H9 (cell line): Measurements from ENCODE around the gene KIAA1328. TPM values are rescaled to one million over a fixed set of nuclear protein-coding genes. Genes with fewer than 3 reads are reported as not detected.

ENCODE experiments used
- DNase-seq: peaks from one replicate; pipeline ENCODE4 v3.0.0-alpha.2; 2017
- H2AFZ ChIP-seq: one replicate; pipeline ENCODE4 v1.6.1; 2013; ENCODE audit warnings: mild to moderate bottlenecking, low read length, control low read depth, moderate library complexity
- H2AK5ac ChIP-seq: 2 replicates; pipeline ENCODE4 v1.6.1; 2013; ENCODE audit warnings: low read length, control low read depth, mixed read lengths; ENCODE audit not compliant: insufficient read length
- H2BK120ac ChIP-seq: one replicate; pipeline ENCODE4 v1.6.1; 2013; ENCODE audit warnings: low read depth, mild to moderate bottlenecking, low read length, control low read depth, inconsistent platforms; ENCODE audit not compliant: poor library complexity, severe bottlenecking
- H2BK12ac ChIP-seq: 2 replicates; pipeline ENCODE4 v1.6.1; 2013; ENCODE audit warnings: low read length, control low read depth, mixed read lengths, low read depth; ENCODE audit not compliant: insufficient read length
- H2BK15ac ChIP-seq: 2 replicates; pipeline ENCODE4 v1.6.1; 2013; ENCODE audit warnings: low read depth, low read length, control low read depth
- H2BK20ac ChIP-seq: one replicate; pipeline ENCODE4 v1.6.1; 2013; ENCODE audit warnings: low read depth, mild to moderate bottlenecking, low read length, control low read depth, inconsistent platforms; ENCODE audit not compliant: poor library complexity, severe bottlenecking
- H2BK5ac ChIP-seq: 2 replicates; pipeline ENCODE4 v1.6.1; 2013; ENCODE audit warnings: low read length, control low read depth, mixed read lengths; ENCODE audit not compliant: insufficient read length
- H3K14ac ChIP-seq: 2 replicates; pipeline ENCODE4 v1.6.1; 2013; ENCODE audit warnings: low read length, control low read depth; ENCODE audit not compliant: insufficient read depth
- H3K18ac ChIP-seq: 2 replicates; pipeline ENCODE4 v1.6.1; 2013; ENCODE audit warnings: low read depth, mild to moderate bottlenecking, mixed read lengths, low read length, control low read depth; ENCODE audit not compliant: insufficient read length
- H3K23ac ChIP-seq: 2 replicates; pipeline ENCODE4 v1.6.1; 2013; ENCODE audit warnings: low read length, control low read depth, mixed read lengths, low read depth; ENCODE audit not compliant: insufficient read length
- H3K23me2 ChIP-seq: 2 replicates; pipeline ENCODE4 v1.6.1; 2013; ENCODE audit warnings: low read depth, mild to moderate bottlenecking, mixed read lengths, low read length, control low read depth; ENCODE audit not compliant: insufficient read length, poor library complexity, severe bottlenecking
- H3K27ac ChIP-seq: 2 replicates; pipeline ENCODE4 v1.5.1; 2013; ENCODE audit warnings: low read length, control low read depth, mixed read lengths, low read depth; ENCODE audit not compliant: insufficient read length
- H3K27me3 ChIP-seq: 2 replicates; pipeline ENCODE4 v1.6.1; 2013; ENCODE audit warnings: low read length, control low read depth, inconsistent platforms; ENCODE audit not compliant: insufficient read depth
- H3K4ac ChIP-seq: 2 replicates; pipeline ENCODE4 v1.6.1; 2013; ENCODE audit warnings: low read depth, mild to moderate bottlenecking, control low read depth, inconsistent platforms, low read length, moderate library complexity
- H3K4me1 ChIP-seq: 2 replicates; pipeline ENCODE4 v1.6.1; 2013; ENCODE audit warnings: low read length, control low read depth, inconsistent platforms; ENCODE audit not compliant: insufficient read depth
- H3K4me2 ChIP-seq: 2 replicates; pipeline ENCODE4 v1.6.1; 2013; ENCODE audit warnings: low read length, control low read depth, mixed read lengths; ENCODE audit not compliant: insufficient read length, insufficient read depth
- H3K56ac ChIP-seq: 2 replicates; pipeline ENCODE4 v1.6.1; 2013; ENCODE audit warnings: low read depth, mild to moderate bottlenecking, mixed read lengths, low read length, control low read depth; ENCODE audit not compliant: insufficient read length
- H3K79me1 ChIP-seq: 2 replicates; pipeline ENCODE4 v1.6.1; 2013; ENCODE audit warnings: low read depth, mild to moderate bottlenecking, moderate library complexity, low read length, control low read depth, inconsistent platforms; ENCODE audit not compliant: insufficient read depth, poor library complexity, severe bottlenecking
- H3K79me2 ChIP-seq: 2 replicates; pipeline ENCODE4 v1.6.1; 2013; ENCODE audit warnings: low read length, control low read depth, inconsistent platforms; ENCODE audit not compliant: insufficient read depth
- H3K9ac ChIP-seq: 2 replicates; pipeline ENCODE4 v1.6.1; 2013; ENCODE audit warnings: low read length, control low read depth, mixed read lengths; ENCODE audit not compliant: insufficient read length; ENCODE audit errors: extremely low read depth
- H3K9me3 ChIP-seq: one replicate; pipeline ENCODE4 v1.6.1; 2013; ENCODE audit warnings: low read depth, low read length, inconsistent platforms; ENCODE audit not compliant: control insufficient read depth
- H3T11ph ChIP-seq: one replicate; pipeline ENCODE4 v1.6.1; 2013; ENCODE audit warnings: mild to moderate bottlenecking, low read length, control low read depth, inconsistent platforms
- H4K20me1 ChIP-seq: one replicate; pipeline ENCODE4 v1.6.1; 2013; ENCODE audit not compliant: control insufficient read depth, insufficient read length, insufficient read depth
- H4K5ac ChIP-seq: 2 replicates; pipeline ENCODE4 v1.6.1; 2013; ENCODE audit warnings: low read depth, mild to moderate bottlenecking, mixed read lengths, low read length, control low read depth; ENCODE audit not compliant: insufficient read length
- H4K8ac ChIP-seq: replicated peaks from 2 replicates; pipeline ENCODE4 v1.6.1; 2013; ENCODE audit warnings: low read length, control low read depth, mixed read lengths, low read depth; ENCODE audit not compliant: insufficient read length
- H4K91ac ChIP-seq: 2 replicates; pipeline ENCODE4 v1.6.1; 2013; ENCODE audit warnings: low read depth, mild to moderate bottlenecking, moderate library complexity, mixed read lengths, low read length, control low read depth; ENCODE audit not compliant: insufficient read length
- H3K27ac Mint-ChIP-seq, 3 experiments: 2 replicates in 2 of 3; 3 replicates in 1 of 3; pipeline ENCODE4 v1.8.0; 2020 to 2021; ENCODE audit warnings: mixed read lengths in 3 of 3, mild to moderate bottlenecking in 1 of 3, moderate library complexity in 1 of 3
- H3K27me3 Mint-ChIP-seq: 2 replicates; pipeline ENCODE4 v1.8.0; 2021; ENCODE audit warnings: low read depth, mild to moderate bottlenecking, moderate library complexity, mixed read lengths
- H3K36me3 Mint-ChIP-seq, 3 experiments: 2 replicates in 2 of 3; 3 replicates in 1 of 3; pipeline ENCODE4 v1.8.0; 2020 to 2021; ENCODE audit warnings: low read depth in 3 of 3, mixed read lengths in 3 of 3; ENCODE audit not compliant: insufficient read depth in 1 of 3
- H3K4me1 Mint-ChIP-seq, 2 experiments: 2 replicates each; pipeline ENCODE4 v1.8.0; 2020; ENCODE audit warnings: mixed read lengths in 2 of 2
- H3K4me3 Mint-ChIP-seq, 2 experiments: 2 replicates in 1 of 2; 3 replicates in 1 of 2; pipeline ENCODE4 v1.8.0; 2020 to 2021; ENCODE audit warnings: mild to moderate bottlenecking in 2 of 2, mixed read lengths in 2 of 2, moderate library complexity in 1 of 2
- H3K9me3 Mint-ChIP-seq, 2 experiments: 2 replicates in 1 of 2; 3 replicates in 1 of 2; pipeline ENCODE4 v1.8.0; 2020; ENCODE audit warnings: mild to moderate bottlenecking in 2 of 2, mixed read lengths in 2 of 2, moderate library complexity in 1 of 2
- WGBS: extraction: QIAGEN DNeasy Blood & Tissue Kit; methylation state at CpG from one replicate; pipeline ENCODE4 v1.1.7; 2013; ENCODE audit warnings: missing lambda C conversion rate, low lambda C conversion rate, mixed read lengths; ENCODE audit not compliant: insufficient read length; ENCODE audit errors: extremely low coverage; 5-methylcytosine and 5-hydroxymethylcytosine counted together
- total RNA-seq: library from RNA; stranded (reverse); gene quantifications from 2 replicates; pipeline ENCODE4 v1.2.1, GENCODE V29; 2021
- TF ChIP-seq, protein P1 (sequence below): fragments of 200-600 bp; sonication (generic); conservative IDR thresholded peaks from 3 replicates; pipeline ENCODE4 v1.8.0; 2021; ENCODE audit warnings: antibody characterized with exemption, mild to moderate bottlenecking

The KIAA1328 gene
- total RNA-seq, 1 experiment from 2014 or later = 4.9 TPM

DNA sequence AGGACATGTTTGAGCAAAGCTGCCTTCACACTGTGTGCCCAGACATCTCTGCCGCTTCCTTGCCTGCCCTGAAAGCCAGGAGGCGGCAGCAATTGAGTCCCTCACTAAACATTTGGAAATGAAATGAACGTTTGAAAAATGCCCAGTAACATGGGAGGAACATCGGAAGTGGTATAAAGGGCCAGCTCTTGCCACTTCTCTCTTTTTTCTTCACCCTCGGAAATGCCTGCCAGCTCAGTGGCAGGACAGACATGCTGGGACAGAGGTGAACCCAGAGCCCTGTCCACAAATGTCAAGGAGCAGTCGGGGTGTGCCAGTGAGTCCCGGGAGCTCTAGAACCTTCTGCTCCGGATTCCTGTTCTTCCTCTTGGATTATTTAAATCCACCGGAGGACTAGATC lies 46.2 kb upstream of the KIAA1328 start:
- no peak for DNase-seq
- no peaks in the 10 kb centered on the region for H3K79me2 ChIP-seq
- H3K4me1 ChIP-seq = no peaks in the 10 kb centered on the region
- H3K56ac ChIP-seq = no peak overlapping the region
- Mint-ChIP-seq H3K9me3 (no peaks in the 10 kb centered on the region), H3K27ac (no peak overlapping the region; a peak in 1 of 7 replicates), H3K4me3 (no peak overlapping the region), H3K27me3 (0 out of 2 replicates have a peak, but pooled peaks cover 1% of the 10 kb centered on the region), H3K4me1 (peaks cover 3 to 5% of the 10 kb centered on the region in 2 experiments; a peak in 3 of 4 replicates), H3K36me3 (no peaks in the 10 kb centered on the region; a peak in 2 of 7 replicates)
- H4K20me1 ChIP-seq = no peaks in the 10 kb centered on the region
- no peak overlapping the region for H2BK120ac ChIP-seq
- no peak overlapping the region for H2AK5ac ChIP-seq
- H3K9ac ChIP-seq = no peak overlapping the region
- no peaks in the 10 kb centered on the region for H3K27me3 ChIP-seq
- WGBS = no CpG with 5 or more reads among the region's 9 CpGs
- no peak overlapping the region for H2BK20ac ChIP-seq
- H2AFZ ChIP-seq = no peak overlapping the region
- H3K9me3 ChIP-seq = no peaks in the 10 kb centered on the region
- no peak overlapping the region for H3K4ac ChIP-seq
- H3K27ac ChIP-seq = no peak overlapping the region
- no peaks in the 10 kb centered on the region for H3K23me2 ChIP-seq
- H4K5ac ChIP-seq = no peak overlapping the region
- no peak overlapping the region for H4K91ac ChIP-seq
- no peak overlapping the region for H2BK15ac ChIP-seq
- H2BK5ac ChIP-seq = no peak overlapping the region
- H3K18ac ChIP-seq = no peak overlapping the region
- no peak overlapping the region for H3K4me2 ChIP-seq
- no peak overlapping the region for H3K14ac ChIP-seq
- no peak overlapping the region for H3T11ph ChIP-seq
- TF ChIP-seq, protein P1, sequence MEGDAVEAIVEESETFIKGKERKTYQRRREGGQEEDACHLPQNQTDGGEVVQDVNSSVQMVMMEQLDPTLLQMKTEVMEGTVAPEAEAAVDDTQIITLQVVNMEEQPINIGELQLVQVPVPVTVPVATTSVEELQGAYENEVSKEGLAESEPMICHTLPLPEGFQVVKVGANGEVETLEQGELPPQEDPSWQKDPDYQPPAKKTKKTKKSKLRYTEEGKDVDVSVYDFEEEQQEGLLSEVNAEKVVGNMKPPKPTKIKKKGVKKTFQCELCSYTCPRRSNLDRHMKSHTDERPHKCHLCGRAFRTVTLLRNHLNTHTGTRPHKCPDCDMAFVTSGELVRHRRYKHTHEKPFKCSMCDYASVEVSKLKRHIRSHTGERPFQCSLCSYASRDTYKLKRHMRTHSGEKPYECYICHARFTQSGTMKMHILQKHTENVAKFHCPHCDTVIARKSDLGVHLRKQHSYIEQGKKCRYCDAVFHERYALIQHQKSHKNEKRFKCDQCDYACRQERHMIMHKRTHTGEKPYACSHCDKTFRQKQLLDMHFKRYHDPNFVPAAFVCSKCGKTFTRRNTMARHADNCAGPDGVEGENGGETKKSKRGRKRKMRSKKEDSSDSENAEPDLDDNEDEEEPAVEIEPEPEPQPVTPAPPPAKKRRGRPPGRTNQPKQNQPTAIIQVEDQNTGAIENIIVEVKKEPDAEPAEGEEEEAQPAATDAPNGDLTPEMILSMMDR = no peak
- no peaks in the 10 kb centered on the region for H3K79me1 ChIP-seq
- H2BK12ac ChIP-seq = no peak overlapping the region
- H3K23ac ChIP-seq = no peak overlapping the region
- no peak overlapping the region for H4K8ac ChIP-seq
